NCI-H1436 (cell line): ENCODE results near the gene UTP25.

Source experiments
- DNase-seq: peaks from one replicate; lab custom pipeline; 2025; lab: John Stamatoyannopoulos, UW

The UTP25 gene

DNA sequence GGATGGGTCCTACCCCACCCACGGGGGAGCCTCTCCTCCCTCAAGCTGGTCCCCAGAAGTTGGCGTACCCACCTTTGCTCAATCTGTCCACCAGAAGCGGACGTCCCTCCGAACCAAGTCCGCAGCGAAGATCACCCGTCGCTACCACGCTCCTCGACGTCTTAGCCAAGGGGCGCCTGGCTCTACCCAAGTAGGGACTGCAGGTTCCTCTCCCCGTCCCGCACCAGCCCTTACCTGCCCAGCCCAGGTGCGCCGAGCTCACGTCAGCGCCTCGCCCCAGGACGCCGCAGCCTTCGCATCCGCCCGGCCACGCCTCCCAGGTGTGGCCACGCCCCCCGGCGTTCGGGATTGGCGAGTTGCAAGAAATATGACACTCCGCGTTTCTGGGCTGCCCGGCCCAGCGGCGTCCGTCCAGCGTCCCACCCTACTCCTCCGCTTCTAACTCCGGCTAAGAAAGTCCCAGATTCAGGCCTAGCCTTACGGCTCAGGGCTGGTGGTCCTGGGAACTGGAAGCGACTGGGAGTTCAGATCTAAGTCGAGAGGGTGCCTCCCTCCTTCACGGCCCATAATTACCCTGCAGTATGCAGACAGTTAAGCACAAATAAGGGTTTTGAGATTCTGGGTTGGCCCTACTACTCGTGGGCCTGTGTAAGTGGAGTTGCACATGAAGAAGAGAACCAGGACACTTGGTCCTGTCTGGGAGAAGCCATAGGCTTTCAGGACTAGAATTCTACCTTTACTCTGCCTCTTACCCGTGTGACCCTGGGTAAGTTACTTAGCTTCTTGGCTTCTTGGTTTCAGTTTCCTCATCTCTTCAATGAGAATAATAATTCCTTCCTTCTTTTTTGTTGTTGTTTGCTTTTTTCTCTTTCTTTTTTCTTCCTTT is 21.7 kb upstream of the UTP25 start, which contains the start of gene IRF6:
IRF6 (minus strand) TSS at position 268 of the 886 bp plus-strand sequence. CDS start 4,729 bp downstream, outside the sequence.
- peak; percentile 92 for DNase-seq

DNA sequence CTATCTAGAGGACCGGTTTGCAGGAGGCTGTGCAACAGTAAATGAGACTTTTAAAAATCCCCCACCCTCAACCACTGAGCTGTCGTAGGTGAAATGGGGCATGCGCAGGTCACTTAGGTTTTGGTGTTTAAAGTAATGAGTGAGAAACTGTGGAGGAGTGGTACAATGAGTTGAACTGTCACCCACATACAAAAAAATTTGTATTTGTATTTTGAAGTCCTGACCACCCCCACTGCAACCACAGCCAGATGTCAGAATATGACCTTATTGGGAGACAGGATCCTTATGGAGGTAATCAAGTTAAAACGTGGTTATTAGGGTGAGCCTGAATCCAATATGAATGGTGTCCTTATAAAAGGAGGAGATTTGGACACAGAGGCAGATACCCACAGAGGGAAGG is 20.3 kb upstream of the UTP25 start:
- no peak for DNase-seq

DNA sequence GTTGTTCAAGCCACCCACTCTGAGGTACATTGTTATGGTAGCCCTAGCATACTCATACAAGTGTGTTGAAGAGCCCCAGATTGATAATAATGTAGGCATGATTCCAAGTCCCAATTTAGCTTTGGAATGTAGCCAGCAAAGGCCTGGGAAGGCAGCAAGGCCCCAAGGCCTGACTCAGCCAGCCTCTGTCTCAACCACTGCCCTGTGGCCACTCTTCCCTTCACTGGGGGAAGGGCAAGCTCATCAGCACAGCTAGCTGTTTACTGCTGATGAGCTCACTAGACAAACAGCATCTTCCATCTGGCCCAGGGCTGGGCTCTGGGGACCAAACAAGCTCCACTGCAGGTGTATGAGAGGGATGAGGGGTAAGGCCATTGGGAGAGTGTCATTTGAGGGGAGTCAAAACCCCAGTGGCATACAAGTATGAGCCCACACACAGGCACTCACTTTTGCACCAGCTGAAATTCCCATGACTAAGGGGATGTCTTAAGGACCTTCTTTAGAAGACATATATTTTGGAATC is 19.7 kb upstream of the UTP25 start:
- DNase-seq: peak; percentile 29

DNA sequence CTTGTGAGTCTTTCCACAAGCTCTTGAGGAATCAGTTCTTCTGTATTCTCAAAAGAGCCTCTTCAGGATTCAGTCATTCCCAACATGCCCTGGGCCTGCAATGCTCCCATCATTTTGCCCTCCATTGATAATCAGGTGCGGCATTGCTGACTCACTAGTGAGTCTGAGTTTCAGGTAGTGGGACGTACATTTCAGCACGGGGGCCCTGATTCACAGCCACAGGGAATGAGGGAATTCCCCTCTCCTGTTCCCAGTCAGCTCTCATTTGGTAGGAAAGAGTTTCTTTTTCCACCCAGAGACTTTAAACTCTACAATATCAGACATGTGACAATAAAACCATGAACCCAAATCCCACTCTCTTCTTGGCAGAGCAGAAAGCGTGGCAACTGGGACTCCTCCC is 18.2 kb upstream of the UTP25 start:
- no peak for DNase-seq

DNA sequence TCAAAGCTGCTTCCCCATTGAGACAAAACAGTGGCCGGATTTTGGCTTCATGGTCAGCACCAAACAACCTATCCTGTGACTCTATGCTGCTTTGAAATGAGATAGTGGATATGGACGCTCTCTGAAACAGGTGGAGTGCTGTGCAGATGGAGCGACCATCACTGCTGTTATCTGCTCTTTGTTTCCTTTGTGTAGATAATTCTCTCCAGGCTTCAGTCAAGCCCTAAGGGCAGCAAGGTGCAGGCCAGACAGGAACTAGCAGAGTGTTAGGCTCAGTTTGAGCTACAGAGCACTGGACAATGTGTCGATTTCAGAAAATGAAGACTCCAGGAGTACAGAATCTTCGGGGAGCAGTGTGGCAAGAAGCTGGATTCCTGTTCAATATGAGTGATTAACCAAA is 17.0 kb upstream of the UTP25 start:
- DNase-seq: no peak

DNA sequence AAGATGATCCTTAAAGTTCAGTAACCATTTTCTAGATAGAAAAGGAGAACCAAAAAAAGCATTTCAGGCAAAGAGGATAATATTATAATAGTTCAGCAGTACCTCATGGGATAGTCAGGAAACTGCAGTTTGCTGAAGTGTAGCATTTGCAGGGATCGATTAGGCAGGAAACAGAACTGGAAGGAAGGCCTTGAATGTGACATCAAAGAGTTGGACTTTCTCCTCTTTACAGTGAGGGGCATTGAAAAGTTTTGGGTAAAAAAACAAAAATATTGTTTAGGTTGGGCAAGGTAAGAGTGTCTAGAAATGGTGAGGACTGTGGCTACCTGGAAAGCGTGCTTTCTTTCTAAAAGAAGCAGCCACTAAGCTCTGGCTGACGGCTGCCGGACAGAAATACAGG is 13.9 kb upstream of the UTP25 start:
- DNase-seq: no peak

DNA sequence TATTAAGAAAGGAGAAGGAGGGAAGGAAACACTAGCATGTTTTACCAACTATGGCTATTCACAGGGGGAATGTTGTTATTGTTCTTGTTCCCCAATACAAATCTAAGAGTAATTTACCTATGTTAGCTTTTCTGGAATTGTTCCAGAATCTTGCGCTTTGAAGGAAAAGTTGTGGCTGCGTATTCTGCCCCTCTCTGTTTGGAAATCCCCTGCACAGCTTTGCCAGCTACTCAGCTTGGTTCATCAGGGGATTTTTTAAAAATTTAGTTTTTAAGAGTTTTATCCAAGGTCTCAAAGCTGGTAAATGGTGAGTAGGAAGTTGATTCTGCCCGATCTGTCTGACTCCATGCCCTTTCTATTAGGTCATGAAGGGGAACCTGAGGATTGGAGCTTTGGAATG is 12.3 kb upstream of the UTP25 start:
- DNase-seq: no peak

DNA sequence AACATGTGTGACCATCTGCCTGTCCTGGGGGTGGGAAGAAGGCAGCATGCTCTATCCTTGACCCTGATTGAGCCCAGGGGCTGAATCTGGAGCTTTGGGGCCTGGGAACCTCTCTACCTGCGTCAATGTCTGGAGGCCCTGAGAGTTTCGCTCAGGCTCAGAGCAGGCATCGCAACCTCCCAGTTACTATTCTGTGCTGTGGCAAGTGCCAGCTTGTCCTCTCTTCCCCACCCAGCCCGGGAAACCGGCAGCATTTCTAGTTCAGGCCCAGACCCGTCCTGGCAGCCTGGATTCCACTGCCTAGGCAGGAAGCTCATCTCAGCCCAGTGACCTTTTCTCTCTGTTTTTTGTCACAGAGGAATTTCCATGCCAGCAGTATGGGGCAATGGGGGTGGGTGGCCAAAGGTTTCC is 11.8 kb upstream of the UTP25 start:
- no peak for DNase-seq

DNA sequence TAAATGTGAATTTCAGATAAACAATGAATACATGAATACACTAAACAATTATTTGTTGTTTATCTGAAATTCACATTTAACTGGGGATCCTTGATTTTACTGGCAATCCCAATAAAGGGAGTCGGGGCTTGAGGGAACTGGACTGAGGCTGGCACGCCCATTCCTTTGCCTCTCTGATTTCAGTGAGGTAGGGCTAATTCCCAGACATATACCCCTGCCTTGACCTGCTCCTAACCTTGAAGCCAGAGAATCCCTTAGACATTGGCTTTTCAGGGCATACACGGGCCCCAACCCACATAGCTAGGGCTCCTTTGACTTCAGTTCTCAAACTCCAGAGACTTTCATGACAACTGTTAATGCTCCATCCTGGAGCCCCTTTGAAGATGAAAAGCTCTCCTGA is 10.8 kb upstream of the UTP25 start:
- no peak for DNase-seq

DNA sequence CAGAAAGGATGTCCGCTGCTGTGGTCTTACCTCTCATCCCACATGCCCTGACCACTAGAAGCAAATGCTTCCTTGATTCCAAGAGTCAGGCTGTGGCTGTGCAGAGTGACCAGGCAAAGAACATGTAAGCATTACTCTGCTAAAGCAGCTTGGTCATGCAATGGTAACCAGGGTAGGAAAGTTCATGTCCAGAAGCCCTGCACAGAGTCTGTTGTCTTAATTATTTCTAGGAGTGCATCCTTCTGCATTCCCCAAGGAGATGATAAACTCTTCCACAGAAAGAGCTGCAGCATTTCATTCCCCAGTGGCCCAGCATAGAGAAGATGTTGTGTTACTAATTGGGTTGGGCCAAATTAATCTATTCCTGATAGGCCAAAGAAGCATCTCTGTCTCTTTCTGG is 10.1 kb upstream of the UTP25 start:
- DNase-seq: no peak

DNA sequence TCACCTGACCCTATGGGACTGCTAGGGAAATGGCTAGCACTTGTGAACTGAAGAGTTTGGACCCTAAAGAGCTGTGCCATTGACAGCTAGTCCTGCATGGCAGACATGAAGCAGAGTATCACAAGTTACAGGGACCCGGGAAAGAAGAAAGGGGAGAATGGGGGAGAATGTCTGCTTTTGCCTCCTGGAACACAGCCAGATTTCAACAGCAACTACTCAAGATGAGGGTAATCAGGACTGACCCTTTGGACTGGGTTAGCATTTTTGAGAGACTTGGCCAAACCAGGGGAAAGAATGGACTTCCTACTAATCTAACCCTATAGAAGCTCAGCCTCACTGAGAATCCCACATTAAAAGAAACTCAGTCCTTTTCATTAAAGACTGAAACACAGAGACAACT is 8.7 kb upstream of the UTP25 start:
- DNase-seq: no peak

DNA sequence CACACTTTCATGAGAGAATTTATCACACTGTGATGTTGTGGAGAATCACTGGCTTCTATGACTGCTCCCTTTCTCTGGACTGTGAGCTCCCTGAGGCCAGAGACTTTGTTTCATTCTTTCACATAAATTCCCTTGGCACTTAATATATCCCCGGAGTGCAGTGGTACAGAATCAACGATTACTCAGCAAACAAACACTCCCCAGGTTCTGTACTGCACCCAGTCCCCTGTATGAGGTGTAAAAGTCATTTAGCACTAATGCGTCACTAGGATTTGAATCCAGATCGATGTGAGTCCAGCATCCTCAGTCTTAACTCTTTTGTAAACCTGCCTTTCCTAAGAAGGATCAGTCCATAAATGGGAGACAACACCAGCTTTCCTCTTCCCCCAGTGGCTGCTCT is 6.8 kb upstream of the UTP25 start:
- DNase-seq: no peak

DNA sequence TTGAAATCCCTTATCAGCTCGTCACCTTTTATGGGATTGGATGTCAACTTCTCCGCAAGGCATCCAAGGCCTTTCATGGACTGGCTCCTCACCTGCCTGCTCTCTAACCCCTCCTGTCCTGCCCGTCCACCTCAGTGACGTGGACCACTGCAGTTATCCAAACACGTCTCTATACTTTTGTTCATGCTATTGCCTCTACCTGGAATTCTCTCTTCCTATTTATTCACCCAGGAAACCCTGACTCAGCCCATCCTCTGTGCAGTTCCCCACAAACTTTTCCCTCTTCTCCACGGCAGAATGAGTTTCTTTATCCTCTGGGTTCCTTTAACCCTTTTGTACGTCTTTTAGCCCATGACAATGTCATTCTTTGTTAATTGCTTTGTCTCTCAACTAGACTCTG is 5.1 kb upstream of the UTP25 start:
- no peak for DNase-seq

DNA sequence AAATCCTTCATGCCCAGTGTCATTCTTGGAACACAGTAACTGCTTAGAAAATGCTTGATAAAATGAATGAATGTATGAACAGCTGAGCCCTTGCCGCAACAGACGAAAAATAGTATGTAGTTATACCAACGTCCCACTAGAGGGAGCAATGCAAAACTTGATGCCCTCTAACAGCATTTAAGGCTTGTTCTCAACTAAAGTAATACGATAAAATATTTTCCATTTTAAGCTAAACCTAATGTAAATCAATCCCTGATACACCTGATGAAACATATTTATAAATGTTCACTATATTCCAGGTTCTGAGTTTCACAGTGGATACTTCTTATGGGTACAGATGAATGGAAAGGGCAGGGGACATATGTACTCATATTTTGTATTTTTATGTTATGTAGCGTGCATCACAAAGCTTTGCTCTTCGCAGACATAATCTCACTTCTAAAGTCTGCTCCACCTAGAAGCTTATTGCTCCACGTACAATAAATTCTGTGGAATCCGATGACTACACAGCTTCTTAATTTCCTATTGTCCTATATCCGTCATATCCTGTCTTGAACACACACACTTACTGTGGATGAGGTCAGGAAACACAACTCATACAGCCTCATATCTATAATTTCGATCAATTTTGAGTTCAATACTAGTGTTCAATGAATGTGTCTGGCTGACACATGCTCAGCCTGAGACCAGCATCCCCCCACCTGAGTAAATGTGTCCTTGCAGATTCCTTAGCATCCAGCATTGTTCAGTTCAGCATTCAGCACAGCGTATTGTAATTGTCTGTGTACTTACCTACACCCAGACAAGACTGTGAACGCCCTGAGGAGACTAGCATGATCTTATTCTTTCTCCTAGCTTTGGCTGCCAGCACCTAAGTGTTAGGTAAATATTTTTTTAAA is 4.4 kb upstream of the UTP25 start:
- peak; percentile 65 for DNase-seq

DNA sequence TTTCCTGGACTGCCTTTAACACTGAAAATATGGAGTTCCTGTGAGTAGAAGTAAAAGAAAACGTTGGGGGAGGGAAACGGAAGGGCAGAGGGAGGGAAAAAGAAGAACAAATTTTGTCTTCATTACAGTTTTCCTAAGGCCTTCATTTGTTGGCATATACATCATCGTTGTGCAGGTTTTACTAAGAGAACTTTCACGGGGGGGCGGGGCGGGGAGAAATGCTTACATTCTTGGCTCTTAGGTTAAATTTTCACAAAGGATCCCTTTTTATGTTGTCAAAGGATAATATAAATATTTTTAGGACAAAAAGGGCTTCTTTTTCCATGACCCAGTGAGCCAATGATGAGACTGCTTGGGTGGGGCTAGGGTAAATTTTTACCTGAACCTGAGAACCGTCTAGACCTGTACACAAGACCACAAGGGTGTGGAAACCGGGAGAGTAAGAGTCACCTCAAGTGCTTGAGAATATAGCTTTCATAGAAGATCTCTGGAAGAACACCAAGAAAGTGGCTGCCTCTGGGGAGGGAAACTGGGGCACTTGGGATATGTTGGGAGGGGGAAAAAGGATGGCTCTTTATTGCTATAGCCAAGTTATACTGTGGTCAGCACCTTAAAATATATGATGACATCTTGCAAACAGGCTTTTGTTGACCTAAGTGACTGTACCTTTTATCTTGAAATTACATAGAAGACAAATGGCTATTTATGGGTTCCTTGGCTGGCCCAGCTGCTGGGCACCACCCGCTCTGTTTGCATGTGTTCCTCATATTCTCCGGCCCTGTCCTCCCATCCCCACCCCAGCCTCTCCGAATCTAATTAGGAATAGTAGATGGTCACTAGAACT is 2.0 kb upstream of the UTP25 start:
- DNase-seq: no peak

DNA sequence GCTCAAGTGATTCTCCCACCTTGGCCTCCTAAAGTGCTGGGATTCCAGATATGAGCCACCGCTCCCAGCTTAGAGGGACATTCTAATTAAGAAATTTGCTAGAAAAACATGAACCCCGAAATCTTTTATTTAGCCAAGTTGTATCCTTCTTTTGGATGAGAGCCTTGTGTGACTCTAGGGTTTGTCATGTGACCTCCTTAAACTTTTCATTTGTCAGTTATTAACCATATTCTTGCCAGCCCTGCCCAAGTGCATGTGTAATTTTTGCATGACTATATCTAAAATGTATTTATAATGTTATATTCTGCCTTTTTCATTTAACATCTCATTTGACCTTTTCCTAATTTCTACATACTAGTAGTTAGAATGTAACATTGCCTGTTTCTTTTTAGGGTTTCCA is 1.9 kb downstream of the UTP25 start:
- DNase-seq: no peak

DNA sequence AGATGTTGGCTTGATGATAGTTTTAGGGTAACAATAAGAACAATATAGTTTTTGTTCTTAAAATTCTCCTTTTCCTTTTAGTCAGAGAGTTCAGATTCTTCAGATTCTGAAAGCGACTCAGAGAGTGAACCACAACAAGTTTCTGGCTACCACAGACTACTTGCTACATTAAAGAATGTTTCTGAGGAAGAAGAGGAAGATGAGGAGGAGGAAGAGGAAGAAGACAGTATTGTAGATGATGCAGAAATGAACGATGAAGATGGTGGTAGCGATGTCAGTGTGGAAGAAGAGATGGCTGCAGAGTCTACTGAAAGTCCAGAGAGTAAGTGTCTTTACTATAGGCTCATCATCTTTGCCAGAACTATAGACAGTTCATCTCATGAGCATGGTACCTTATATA is 3.0 kb downstream of the UTP25 start:
- no peak for DNase-seq

DNA sequence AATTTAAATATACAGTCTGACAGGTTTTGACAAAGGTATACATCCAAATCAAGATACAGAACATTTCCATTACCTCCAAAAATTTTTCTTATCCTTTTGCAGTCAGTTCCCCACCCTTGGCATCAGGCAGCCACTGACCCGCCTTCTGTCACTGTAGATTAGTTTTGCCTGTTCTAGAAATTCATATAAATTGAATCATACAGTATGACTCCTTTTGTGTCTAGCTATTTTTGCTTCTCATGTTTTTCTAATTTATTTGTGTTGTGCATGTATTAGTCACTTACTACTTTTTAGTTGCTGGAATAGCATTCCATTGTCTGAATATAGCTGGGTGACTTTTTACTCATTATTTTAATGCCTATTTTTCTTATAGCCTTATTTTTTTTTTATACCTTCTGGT is 3.8 kb downstream of the UTP25 start:
- no peak for DNase-seq

DNA sequence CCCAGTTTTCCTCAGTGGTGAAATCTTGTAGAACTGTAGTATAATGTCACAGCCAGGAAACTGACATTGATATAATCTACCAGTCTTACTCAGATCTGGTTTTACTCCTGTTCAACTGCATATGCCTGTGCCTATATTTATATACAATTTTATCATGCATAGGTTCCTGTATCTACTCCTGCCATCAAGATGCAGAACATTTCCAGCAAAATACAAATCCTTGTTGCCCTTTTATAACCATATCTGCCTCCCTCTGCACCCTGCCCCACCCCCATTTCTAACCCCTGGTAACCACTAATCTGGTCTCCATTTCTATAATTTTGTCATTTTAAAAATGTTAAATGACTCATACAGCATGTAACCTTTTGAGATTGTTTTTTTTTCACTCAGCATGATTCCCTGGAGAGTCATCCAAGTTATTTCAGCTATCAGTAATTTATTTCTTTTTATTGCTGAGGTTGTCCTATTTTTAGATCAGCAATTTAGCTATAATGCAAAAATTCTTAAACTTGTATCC is 8.1 kb downstream of the UTP25 start:
- no peak for DNase-seq

DNA sequence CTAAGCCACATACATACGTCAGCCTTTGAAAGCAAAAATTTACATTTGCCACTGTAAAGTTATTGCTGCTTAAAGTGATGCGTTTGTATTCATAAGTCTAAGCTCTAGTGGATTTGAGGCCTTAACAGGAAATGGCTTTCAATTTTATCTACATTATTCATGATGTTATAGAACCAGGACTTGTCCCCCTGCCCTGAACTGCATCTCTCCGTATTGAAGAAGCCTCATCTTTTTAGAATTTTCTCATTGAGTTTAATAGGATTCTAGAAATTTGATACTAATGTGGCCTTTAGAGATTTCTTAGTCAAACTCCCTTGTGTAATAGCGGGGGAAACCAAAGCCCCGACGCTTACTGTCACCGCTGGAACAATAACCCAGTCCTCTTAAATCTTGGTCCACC is 9.9 kb downstream of the UTP25 start:
- no peak for DNase-seq

DNA sequence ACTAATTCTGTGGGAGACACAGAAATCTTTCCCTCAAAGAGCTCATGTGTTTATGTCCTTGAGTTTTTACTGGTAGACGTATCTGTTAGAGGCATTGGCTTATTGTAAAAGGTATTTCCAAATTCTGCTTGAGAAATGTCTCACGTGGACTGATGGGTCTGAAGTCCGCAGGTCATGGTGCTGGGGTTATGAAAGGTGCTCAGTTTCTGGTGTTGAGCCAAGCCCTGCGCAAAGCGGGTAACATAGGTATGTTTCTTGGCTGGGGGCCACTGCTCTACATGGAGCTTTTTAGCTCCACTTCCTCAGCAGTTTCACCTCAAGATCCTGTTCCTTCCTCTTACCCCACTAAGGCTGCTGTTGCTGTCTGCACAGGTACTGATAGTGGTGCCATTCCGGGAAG is 10.8 kb downstream of the UTP25 start:
- DNase-seq: no peak
